ENCODE results near the gene CTSO. TPM values are rescaled to one million over a fixed set of nuclear protein-coding genes. Genes with fewer than 3 reads are reported as not detected.
"Not testable (repeated sequence)": the region's sequence is repeated elsewhere in the genome, so short reads cannot be mapped to it uniquely, and the experiment has no call there.

CTSO gene
- total RNA-seq, 1 donor from 2014 or later: 0.87 TPM

DNA sequence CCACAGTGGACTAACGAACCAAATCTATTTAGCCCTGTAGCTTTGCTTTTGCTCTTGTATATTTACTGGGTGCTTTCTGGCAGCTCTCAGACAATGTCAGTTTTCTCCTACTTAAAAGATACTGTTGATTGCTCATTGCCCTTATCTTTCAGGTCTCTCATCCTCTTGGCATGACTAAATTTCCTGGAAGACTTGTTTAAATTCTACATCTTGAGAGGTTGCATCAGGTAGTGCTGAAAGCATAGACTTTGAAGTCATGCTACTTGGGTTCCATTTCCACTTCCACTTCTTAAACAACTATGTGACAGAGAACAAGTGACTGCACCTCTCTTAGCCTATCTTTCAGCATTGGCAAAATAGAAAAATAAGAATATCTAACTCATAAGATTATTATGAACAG is 41.8 kb downstream of the CTSO start:
- Mint-ChIP-seq H3K36me3 (ENCODE audit: low read depth) (no peaks in the 10 kb centered on the region), H3K27ac (no peak overlapping the region), H3K4me3 (ENCODE audit: low read depth) (no peak overlapping the region), H3K4me1 (ENCODE audit: low read depth) (peaks cover 2% of the 10 kb centered on the region), H3K9me3 (no peaks in the 10 kb centered on the region), H3K27me3 (ENCODE audit: low read depth) (no peaks in the 10 kb centered on the region)
- no peak for DNase-seq (ENCODE audit: low spot score)
- intact Hi-C loops (cut with micrococcal nuclease): no loop called here

DNA sequence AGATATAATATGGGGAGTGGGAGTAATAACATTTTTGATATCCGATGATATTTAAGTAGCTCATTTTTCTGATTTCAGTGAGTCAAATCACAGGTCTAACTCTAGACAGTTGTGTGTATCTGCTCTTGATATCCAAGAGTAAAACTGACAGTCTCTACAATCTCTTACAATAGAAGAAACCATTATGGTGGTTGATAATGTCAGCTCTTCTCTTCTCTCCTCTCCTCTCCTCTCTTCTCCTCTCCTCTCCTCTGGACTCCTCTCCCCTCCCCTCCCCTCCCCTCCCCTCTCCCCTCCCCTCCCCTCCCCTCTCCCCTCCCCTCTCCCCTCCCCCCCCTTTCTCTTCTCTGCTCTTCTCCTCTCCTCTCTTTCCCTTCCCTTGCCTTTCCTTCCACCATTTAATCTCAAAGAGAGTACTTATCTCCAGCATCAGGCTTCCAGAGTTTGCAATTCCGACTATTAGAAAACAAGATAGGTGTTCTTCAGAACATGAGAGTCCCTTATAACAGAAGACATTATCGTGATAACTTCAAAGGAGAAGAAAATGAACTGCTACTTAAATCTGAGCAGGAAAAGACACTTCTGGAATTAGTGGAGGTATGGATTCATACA is 43.9 kb downstream of the CTSO start:
- peaks cover 2% of the 10 kb centered on the region for H3K4me1 Mint-ChIP-seq (ENCODE audit: low read depth)
- intact Hi-C loops (cut with micrococcal nuclease): no loop called here
- no peak for DNase-seq (ENCODE audit: low spot score)
- H3K27ac Mint-ChIP-seq: no peak overlapping the region
- H3K9me3 Mint-ChIP-seq: no peaks in the 10 kb centered on the region
- H3K4me3 Mint-ChIP-seq (ENCODE audit: low read depth): no peak overlapping the region
- H3K36me3 Mint-ChIP-seq (ENCODE audit: low read depth): no peaks in the 10 kb centered on the region
- H3K27me3 Mint-ChIP-seq (ENCODE audit: low read depth): no peaks in the 10 kb centered on the region

DNA sequence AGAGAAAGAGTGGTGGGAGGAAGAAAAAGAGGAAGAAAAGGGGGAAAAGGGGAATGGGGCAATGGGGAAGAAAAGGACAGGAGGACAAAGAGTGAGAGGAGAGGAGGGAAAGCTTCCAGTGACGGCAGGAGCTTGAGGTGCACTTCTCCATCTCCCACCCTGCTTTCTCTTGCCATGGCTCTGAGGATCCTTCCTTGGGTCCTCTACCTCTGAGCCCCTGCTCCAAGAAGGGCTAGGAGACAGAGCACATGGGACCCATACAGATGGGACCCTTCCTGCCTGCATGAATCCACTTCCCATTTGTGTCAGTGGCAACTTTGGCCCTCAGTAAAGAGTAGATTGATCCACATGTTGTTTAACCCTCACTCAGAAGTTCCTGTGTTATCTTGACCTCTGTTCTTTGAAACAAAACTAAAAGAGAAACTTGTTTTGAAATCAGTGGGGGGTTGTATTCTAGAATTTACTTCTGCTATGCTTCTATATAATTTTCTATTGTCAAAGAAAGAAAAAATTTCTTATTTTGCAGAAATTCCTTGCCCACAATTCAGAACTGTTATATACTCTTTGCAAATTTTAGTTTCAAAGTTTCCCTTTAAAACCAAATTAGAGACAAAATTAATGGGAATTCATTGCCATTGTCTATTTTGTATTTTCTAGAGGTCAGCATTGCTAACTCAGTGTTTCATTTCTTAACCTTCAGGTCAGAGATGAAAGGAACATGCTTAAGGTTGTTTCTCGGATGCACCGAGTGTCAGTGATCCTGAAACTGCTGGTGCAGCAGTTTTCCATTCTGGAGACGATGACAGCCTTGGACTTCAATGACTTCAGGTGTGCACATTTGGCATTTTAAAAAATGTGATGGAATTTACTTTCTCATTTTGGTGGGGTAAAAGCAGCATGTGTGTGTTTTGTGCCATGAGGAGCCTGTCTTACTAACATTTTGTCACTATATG is 45.2 kb downstream of the CTSO start:
- Mint-ChIP-seq H3K27me3 (ENCODE audit: low read depth) (no peaks in the 10 kb centered on the region), H3K27ac (no peak overlapping the region), H3K4me1 (ENCODE audit: low read depth) (peaks cover 2% of the 10 kb centered on the region), H3K36me3 (ENCODE audit: low read depth) (no peaks in the 10 kb centered on the region), H3K9me3 (no peaks in the 10 kb centered on the region), H3K4me3 (ENCODE audit: low read depth) (no peak overlapping the region)
- intact Hi-C loops (cut with micrococcal nuclease): no loop called here
- DNase-seq (ENCODE audit: low spot score): no peak

DNA sequence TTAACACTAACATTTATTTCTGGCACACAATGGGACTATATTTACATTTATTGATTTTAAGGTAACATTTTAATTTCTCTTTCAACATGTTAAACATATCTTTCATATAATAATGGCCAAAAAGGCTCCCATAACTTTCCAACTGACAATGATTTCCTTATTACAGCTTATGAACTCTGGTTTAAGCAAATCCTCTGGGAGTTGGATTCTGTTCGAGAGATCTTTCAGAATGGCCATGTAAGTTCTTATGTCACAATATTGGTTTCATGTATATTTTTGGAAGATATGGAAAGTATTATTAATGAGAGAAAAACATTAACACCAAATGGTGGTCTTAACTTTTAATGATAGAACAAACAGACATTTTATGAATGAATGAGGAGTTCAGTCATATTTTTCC is 46.1 kb downstream of the CTSO start:
- no peak for DNase-seq (ENCODE audit: low spot score)
- no peak overlapping the region for H3K27ac Mint-ChIP-seq
- intact Hi-C loops (cut with micrococcal nuclease): no loop called here
- H3K4me1 Mint-ChIP-seq (ENCODE audit: low read depth): peaks cover 2% of the 10 kb centered on the region
- no peaks in the 10 kb centered on the region for H3K27me3 Mint-ChIP-seq (ENCODE audit: low read depth)
- no peak overlapping the region for H3K4me3 Mint-ChIP-seq (ENCODE audit: low read depth)
- no peaks in the 10 kb centered on the region for H3K9me3 Mint-ChIP-seq
- H3K36me3 Mint-ChIP-seq (ENCODE audit: low read depth): no peaks in the 10 kb centered on the region

DNA sequence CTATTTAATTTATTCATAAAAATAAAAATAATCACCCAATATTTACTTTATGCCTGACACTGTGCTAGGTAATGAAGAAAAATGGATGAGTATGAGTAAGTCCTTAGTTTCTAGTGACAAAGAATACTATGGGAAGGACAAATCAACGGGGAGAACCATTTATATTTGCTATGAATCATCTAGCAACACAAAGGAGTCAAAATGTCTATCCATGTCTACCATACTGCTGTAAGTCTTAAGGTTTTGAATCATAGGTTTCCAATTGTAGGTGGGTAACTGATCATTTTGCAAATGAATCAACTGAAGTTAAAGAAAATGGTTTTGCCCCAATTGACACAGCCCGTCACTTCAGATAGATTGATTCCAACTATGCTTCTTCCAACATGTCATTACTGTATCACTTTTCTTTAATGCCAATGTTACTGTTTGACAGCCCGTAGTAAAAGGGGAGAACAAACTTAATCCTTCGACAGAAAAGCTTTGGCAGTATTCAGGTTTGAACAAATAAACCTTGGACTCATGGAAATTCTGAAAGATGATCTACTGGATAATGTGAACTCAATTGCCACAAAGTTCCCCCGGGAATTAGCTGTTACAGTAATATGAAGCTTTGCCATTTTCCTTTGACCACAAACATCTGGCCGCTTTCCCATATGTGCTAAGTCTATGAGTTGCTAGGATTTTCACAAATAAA is 47.0 kb downstream of the CTSO start:
- Mint-ChIP-seq H3K27me3 (ENCODE audit: low read depth) (no peaks in the 10 kb centered on the region), H3K9me3 (no peaks in the 10 kb centered on the region), H3K4me1 (ENCODE audit: low read depth) (peaks cover 2% of the 10 kb centered on the region), H3K4me3 (ENCODE audit: low read depth) (no peak overlapping the region), H3K36me3 (ENCODE audit: low read depth) (no peaks in the 10 kb centered on the region), H3K27ac (no peak overlapping the region)
- DNase-seq (ENCODE audit: low spot score): no peak
- intact Hi-C loops (cut with micrococcal nuclease): no loop called here

DNA sequence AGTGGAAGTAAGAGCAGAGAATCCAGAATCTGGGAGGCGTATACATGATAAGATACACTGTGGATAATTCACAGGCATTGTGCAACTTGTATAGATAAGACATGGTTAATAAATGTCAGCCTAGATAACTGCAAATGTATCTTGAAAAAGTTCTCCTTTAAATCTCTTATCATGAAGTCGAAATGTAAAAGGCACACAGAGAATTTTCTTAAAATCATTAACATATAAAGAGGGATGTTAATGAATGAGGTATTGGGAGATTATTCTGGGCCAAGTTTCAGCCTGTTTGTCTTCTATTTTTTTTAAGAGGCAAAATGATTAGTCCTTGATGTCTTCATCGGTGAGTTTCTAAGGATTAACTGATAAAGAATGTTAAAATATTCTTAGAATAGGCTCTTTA is 49.3 kb downstream of the CTSO start:
- DNase-seq (ENCODE audit: low spot score): no peak
- Mint-ChIP-seq H3K27ac (no peak overlapping the region), H3K9me3 (no peaks in the 10 kb centered on the region), H3K4me1 (ENCODE audit: low read depth) (peaks cover 2% of the 10 kb centered on the region), H3K36me3 (ENCODE audit: low read depth) (no peaks in the 10 kb centered on the region), H3K27me3 (ENCODE audit: low read depth) (no peaks in the 10 kb centered on the region), H3K4me3 (ENCODE audit: low read depth) (no peak overlapping the region)
- intact Hi-C loops (cut with micrococcal nuclease): no loop called here

DNA sequence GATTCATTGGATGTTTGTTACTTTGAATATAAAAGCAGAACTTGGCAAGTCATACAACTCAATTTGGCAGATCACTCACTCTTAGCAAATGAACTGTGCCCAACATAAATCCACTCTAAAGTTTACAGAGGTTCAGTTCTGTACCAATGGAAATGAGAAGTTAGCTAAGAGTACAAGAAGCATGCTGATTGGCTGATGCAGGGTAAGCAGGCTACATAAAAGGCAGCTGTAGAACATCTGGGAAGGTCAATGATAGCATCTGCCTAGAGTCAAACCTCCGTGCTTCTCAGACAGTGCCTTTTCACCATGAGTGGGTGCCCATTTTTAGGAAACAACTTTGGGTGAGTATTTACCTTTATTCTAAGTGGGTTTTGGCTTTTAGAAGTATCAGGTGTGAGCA is 50.2 kb downstream of the CTSO start, which contains the start of gene TDO2:
TSS of gene TDO2 (plus strand) at position 244 of the 400 bp plus-strand sequence. CDS start at position 307, 63 bp downstream.
- H3K27ac Mint-ChIP-seq: no peak within 1 kb of the TSS
- H3K27me3 Mint-ChIP-seq (ENCODE audit: low read depth): no peaks in the 10 kb centered on the region
- intact Hi-C loops (cut with micrococcal nuclease): no loop called here
- no peak for DNase-seq (ENCODE audit: low spot score)
- no peaks in the 10 kb centered on the region for H3K36me3 Mint-ChIP-seq (ENCODE audit: low read depth)
- H3K4me3 Mint-ChIP-seq (ENCODE audit: low read depth): no peak within 1 kb of the TSS
- H3K4me1 Mint-ChIP-seq (ENCODE audit: low read depth): peaks cover 2% of the 10 kb centered on the region
- H3K9me3 Mint-ChIP-seq: no peaks in the 10 kb centered on the region

DNA sequence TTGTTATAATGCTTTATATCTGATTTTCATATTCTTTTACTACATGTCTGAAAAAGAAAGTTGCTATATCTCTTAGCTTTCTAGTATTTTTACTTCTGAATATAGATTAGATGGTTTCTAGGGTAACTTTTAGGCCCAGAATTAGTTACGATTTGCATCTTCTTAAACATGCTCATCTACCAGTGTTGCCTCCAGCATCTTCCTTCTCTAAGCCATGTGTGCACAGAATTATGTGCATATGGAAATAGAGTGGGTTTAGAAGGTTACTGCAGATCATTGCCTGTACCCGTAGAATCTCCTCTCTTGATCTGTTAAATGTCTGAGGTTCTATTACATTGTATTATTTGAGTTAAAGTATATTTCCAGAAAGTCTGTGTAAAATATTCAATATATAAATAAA is 52.7 kb downstream of the CTSO start:
- Mint-ChIP-seq H3K27ac (no peak overlapping the region), H3K4me3 (ENCODE audit: low read depth) (no peak overlapping the region), H3K36me3 (ENCODE audit: low read depth) (no peaks in the 10 kb centered on the region), H3K4me1 (ENCODE audit: low read depth) (no peaks in the 10 kb centered on the region), H3K9me3 (no peaks in the 10 kb centered on the region), H3K27me3 (ENCODE audit: low read depth) (no peaks in the 10 kb centered on the region)
- intact Hi-C loops (cut with micrococcal nuclease): no loop called here
- DNase-seq (ENCODE audit: low spot score): no peak

DNA sequence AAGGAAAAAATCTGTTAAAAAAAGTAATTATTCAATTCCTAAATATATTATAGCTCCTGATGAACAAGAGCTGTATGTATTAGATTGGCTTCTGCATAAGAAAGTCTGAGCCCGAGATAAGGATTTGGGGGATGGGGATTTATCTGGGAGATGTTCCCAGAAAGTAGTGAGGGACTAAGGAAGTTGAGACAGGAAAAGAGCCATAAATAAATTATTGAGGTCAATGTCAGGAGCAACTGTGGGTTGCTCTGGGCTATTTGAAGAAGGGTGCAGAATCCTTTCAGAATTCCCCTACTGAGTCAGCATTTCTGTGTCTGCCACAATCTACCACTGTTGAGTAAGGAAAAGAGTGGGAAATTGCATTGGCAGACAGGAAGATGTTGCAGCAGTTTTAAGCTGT is 53.3 kb downstream of the CTSO start:
- no peak for DNase-seq (ENCODE audit: low spot score)
- Mint-ChIP-seq H3K9me3 (no peaks in the 10 kb centered on the region), H3K36me3 (ENCODE audit: low read depth) (no peaks in the 10 kb centered on the region), H3K27ac (no peak overlapping the region), H3K27me3 (ENCODE audit: low read depth) (no peaks in the 10 kb centered on the region), H3K4me1 (ENCODE audit: low read depth) (no peaks in the 10 kb centered on the region), H3K4me3 (ENCODE audit: low read depth) (no peak overlapping the region)
- intact Hi-C loops (cut with micrococcal nuclease): no loop called here

DNA sequence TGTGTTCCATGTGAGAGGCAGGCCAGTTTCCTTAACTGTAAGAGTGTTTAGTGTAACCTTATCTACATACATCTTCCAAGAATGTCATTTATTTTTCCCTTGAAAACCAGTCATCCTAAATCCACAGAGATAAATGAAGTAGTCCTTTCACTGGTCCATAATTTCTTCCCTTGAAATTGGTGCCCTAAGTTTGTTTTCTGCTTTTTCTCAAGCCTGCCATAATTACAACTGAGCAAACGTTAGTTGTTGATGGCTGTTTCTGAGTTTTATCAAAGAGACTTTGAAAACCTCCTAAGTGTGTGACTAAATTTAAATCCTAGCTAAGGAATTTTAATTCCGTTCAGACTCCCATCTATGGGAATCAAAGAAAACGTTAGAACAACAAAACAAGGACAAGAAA is 53.8 kb downstream of the CTSO start:
- no peaks in the 10 kb centered on the region for H3K4me1 Mint-ChIP-seq (ENCODE audit: low read depth)
- H3K27me3 Mint-ChIP-seq (ENCODE audit: low read depth): no peaks in the 10 kb centered on the region
- intact Hi-C loops (cut with micrococcal nuclease): no loop called here
- H3K27ac Mint-ChIP-seq: no peak overlapping the region
- no peaks in the 10 kb centered on the region for H3K9me3 Mint-ChIP-seq
- H3K4me3 Mint-ChIP-seq (ENCODE audit: low read depth): no peak overlapping the region
- H3K36me3 Mint-ChIP-seq (ENCODE audit: low read depth): no peaks in the 10 kb centered on the region
- DNase-seq (ENCODE audit: low spot score): no peak

DNA sequence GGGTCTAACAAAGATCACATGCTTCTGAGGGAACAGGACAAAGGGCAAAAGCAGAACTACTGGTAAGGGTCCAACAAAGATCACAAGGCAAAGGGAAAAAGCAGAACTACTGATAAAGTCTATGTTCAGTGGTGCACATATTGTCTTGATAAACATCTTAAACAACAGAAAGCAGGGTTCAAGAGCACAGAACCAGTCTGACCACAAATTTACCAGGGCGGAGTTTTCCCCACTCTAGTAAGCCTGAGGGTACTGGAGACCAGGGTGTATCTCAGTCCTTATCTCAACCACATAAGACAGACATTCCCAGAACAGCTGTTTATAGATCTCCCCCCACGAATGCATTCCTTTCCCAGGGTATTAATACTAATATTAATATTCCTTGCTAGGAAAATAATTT is 55.3 kb downstream of the CTSO start:
- H3K4me1 Mint-ChIP-seq (ENCODE audit: low read depth); DNase-seq (ENCODE audit: low spot score); H3K9me3 Mint-ChIP-seq; intact Hi-C loops (cut with micrococcal nuclease); H3K36me3 Mint-ChIP-seq (ENCODE audit: low read depth); H3K27me3 Mint-ChIP-seq (ENCODE audit: low read depth); H3K27ac Mint-ChIP-seq; H3K4me3 Mint-ChIP-seq (ENCODE audit: low read depth): not testable (repeated sequence)

DNA sequence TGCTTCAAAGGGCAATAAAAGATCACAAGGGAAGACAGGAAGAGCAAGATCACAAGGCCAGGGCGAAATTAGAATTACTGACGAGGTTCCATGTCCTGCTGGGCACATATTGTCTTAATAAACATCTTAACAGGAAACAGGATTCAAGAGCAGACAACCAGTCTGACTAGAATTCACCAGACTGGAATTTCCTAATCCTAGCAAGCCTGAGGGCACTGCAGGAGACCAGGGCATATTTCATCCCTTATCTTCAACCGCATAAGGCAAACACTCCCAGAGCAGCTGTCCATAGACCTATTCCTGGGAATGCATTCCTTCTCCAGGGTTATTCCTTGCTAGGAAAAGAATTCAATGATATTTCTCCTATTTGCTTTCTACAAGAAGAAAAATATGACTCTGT is 62.6 kb downstream of the CTSO start:
- no peak overlapping the region for H3K4me3 Mint-ChIP-seq (ENCODE audit: low read depth)
- no peaks in the 10 kb centered on the region for H3K9me3 Mint-ChIP-seq
- no peaks in the 10 kb centered on the region for H3K4me1 Mint-ChIP-seq (ENCODE audit: low read depth)
- H3K27ac Mint-ChIP-seq: no peak overlapping the region
- DNase-seq (ENCODE audit: low spot score): no peak
- H3K27me3 Mint-ChIP-seq (ENCODE audit: low read depth): no peaks in the 10 kb centered on the region
- H3K36me3 Mint-ChIP-seq (ENCODE audit: low read depth): no peaks in the 10 kb centered on the region
- intact Hi-C loops (cut with micrococcal nuclease): no loop called here

DNA sequence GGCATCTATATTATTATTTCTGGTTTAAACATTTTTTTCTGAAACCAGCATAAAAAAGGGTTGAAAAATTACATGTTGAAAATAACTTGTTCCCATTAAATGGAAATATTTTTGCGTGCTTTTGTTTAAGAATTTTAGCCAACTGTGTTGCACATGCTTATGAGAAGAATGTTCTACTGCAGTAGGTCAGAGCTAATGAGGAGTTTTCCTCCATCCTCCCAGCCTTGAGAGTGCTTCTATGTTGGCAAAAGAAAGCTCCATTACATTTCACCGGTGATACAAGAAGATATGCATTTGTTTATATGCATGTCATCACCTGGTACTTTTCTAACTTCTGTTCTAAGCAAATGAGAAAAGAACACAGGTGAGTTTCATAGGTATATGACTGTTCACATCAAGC is 63.7 kb downstream of the CTSO start:
- DNase-seq (ENCODE audit: low spot score): no peak
- H3K9me3 Mint-ChIP-seq: no peaks in the 10 kb centered on the region
- no peak overlapping the region for H3K4me3 Mint-ChIP-seq (ENCODE audit: low read depth)
- intact Hi-C loops (cut with micrococcal nuclease): no loop called here
- no peaks in the 10 kb centered on the region for H3K36me3 Mint-ChIP-seq (ENCODE audit: low read depth)
- no peaks in the 10 kb centered on the region for H3K27me3 Mint-ChIP-seq (ENCODE audit: low read depth)
- H3K27ac Mint-ChIP-seq: no peak overlapping the region
- H3K4me1 Mint-ChIP-seq (ENCODE audit: low read depth): no peaks in the 10 kb centered on the region
